Measurements from ENCODE around the gene MANSC4. TPM values are rescaled to one million over a fixed set of nuclear protein-coding genes. Genes with fewer than 3 reads are reported as not detected.

The MANSC4 gene
- total and polyA plus RNA-seq, 2 donors (not counting 3 experiments of a cell fraction or from before 2014, with no cell fraction given): not detected

DNA sequence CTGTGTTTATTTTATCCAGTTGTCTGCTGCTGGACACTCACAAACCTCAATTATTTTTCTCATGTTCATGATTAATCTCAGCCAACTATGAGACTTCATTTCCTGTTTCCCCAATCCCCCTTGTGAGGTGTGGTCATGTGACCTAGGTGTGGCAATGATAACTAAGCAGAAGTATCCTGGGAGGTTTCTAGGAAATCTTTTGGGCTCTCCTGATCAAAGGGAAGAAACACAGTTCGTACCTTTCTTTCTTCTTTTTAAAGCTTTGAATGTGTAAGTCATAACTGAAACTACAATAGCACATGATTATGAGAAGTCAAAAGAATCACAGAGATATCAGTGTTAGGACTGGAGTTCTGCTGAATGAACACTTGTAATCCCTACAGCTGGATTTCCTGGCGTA, 34.4 kb upstream of the MANSC4 start:
- H2AFZ ChIP-seq (ENCODE audit: low read depth, low read length): no peak overlapping the region
- dilution Hi-C loops (cut with MboI; ENCODE audit: extremely low pct_ligation_motif_present, low sequenced_read_pairs): no loop called here
- H3K4me3 ChIP-seq (replicated peaks in 1 of 3; ENCODE audit: insufficient read depth in 1 of 3, low read depth in 1 of 3, low read length in 3 of 3): no peak overlapping the region
- intact Hi-C loops (cut with micrococcal nuclease): no loop called here
- no peak overlapping the region for H3K4me2 ChIP-seq (ENCODE audit: insufficient read depth, low read length)
- no peaks in the 10 kb centered on the region for H3K79me2 ChIP-seq (ENCODE audit: control insufficient read depth, insufficient read depth, low read length)
- H3K9me1 ChIP-seq (replicated peaks; ENCODE audit: control insufficient read depth, extremely low read depth, insufficient read depth, low read length): no peaks in the 10 kb centered on the region
- no peak overlapping the region for H3K9ac ChIP-seq (replicated peaks; ENCODE audit: extremely low read depth, insufficient read depth, low read length)
- H4K20me1 ChIP-seq (replicated peaks; ENCODE audit: control insufficient read depth, extremely low read depth, insufficient read depth, low read length): no peaks in the 10 kb centered on the region
- H3K27ac ChIP-seq (ENCODE audit: insufficient read depth, low read depth, low read length): no peak overlapping the region
- POLR2A ChIA-PET: no interaction called here
- H3K9me3 ChIP-seq (replicated peaks; ENCODE audit: control insufficient read depth, insufficient read depth, low read length): no peaks in the 10 kb centered on the region
- no peaks in the 10 kb centered on the region for H3K36me3 ChIP-seq (ENCODE audit: control insufficient read depth in 2 of 2, extremely low read depth in 1 of 2, insufficient read depth in 2 of 2, low read length in 2 of 2)
- CTCF ChIA-PET: interaction anchor here (1.0 to 2.0 kb wide), 4 partner anchors 9 to 82 kb away, joined by 3 to 8 read pairs (median 6); no protein-coding TSS in a partner anchor
- no peaks in the 10 kb centered on the region for H3K27me3 ChIP-seq (ENCODE audit: control insufficient read depth in 2 of 2, insufficient read depth in 2 of 2, low read length in 2 of 2)
- DNase-seq (ENCODE audit: low read depth, low spot score) (no peak), FAIRE-seq (no peak)
- H3K4me1 ChIP-seq (ENCODE audit: control insufficient read depth, extremely low read depth, insufficient read depth, low read length): no peaks in the 10 kb centered on the region
- no TSS peak for BruUV-seq (replicated peaks)
- no peak for TF ChIP-seq FOS (IDR thresholded peaks at IDR 0.05; ENCODE audit: borderline replicate concordance, insufficient read depth, low read length)
- TF ChIP-seq EZH2 (IDR thresholded peaks at IDR 0.05; ENCODE audit: borderline replicate concordance, low read depth, low read length, severe bottlenecking): no peak
- TF ChIP-seq POLR2A (IDR thresholded peaks at IDR 0.05; ENCODE audit: low read depth, low read length): no peak
- TF ChIP-seq, protein P1, sequence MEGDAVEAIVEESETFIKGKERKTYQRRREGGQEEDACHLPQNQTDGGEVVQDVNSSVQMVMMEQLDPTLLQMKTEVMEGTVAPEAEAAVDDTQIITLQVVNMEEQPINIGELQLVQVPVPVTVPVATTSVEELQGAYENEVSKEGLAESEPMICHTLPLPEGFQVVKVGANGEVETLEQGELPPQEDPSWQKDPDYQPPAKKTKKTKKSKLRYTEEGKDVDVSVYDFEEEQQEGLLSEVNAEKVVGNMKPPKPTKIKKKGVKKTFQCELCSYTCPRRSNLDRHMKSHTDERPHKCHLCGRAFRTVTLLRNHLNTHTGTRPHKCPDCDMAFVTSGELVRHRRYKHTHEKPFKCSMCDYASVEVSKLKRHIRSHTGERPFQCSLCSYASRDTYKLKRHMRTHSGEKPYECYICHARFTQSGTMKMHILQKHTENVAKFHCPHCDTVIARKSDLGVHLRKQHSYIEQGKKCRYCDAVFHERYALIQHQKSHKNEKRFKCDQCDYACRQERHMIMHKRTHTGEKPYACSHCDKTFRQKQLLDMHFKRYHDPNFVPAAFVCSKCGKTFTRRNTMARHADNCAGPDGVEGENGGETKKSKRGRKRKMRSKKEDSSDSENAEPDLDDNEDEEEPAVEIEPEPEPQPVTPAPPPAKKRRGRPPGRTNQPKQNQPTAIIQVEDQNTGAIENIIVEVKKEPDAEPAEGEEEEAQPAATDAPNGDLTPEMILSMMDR (IDR thresholded peaks at IDR 0.05; ENCODE audit: extremely low read depth in 1 of 2, insufficient read depth in 1 of 2, low read depth in 1 of 2, low read length in 2 of 2): no peak
- TF ChIP-seq, protein P2, sequence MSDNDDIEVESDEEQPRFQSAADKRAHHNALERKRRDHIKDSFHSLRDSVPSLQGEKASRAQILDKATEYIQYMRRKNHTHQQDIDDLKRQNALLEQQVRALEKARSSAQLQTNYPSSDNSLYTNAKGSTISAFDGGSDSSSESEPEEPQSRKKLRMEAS (IDR thresholded peaks at IDR 0.05; ENCODE audit: insufficient read depth, insufficient read length): no peak
- TF ChIP-seq GATA2 (IDR thresholded peaks at IDR 0.05; ENCODE audit: insufficient read depth, insufficient read length, low read depth, low read length): no peak
- TF ChIP-seq MYC (IDR thresholded peaks at IDR 0.05; ENCODE audit: low read depth, low read length): no peak
- TF ChIP-seq JUN (IDR thresholded peaks at IDR 0.05; ENCODE audit: borderline replicate concordance, insufficient read depth, insufficient read length, low read depth): no peak
- no peak for TF ChIP-seq POLR2AphosphoS5 (IDR thresholded peaks at IDR 0.05; ENCODE audit: insufficient read depth, low read depth, low read length)

All from endothelial cell of umbilical vein (primary cell).